ENCODE results near the gene CDKAL1.

CDKAL1 gene

DNA sequence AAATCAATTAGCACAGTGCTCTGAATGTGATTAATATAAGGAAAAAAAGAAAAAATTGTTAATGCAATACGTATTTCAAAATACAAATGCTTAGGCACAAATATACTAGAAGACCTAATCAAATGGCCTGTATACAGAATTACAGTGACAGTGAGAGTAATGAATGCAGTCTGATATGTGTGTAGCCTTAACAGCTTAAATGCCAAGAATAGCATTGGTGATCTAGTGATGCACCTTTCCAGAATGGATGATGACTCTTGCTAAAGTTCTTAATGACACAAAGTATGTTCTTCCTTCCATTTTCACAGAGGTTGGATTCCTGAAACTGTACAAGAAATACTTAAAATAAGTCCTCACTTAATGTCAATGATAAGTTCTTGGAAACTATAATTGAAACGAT lies 131.0 kb downstream of the CDKAL1 start:
- no peaks in the 10 kb centered on the region for H3K9me3 ChIP-seq (replicated peaks; ENCODE audit: low read length)
- no peak overlapping the region for H3K4me3 ChIP-seq (ENCODE audit: low read length)
- H3K9ac ChIP-seq (ENCODE audit: low read depth, low read length): no peak overlapping the region
- peaks cover 11% of the 10 kb centered on the region for H3K4me1 ChIP-seq (ENCODE audit: control insufficient read depth, insufficient read depth, low read length)
- no peak overlapping the region for H3K4me2 ChIP-seq (ENCODE audit: low read length)
- H3K36me3 ChIP-seq (ENCODE audit: insufficient read depth, low read length): no peaks in the 10 kb centered on the region
- no peaks in the 10 kb centered on the region for H3K27me3 ChIP-seq (ENCODE audit: control insufficient read depth, insufficient read depth, low read length)

DNA sequence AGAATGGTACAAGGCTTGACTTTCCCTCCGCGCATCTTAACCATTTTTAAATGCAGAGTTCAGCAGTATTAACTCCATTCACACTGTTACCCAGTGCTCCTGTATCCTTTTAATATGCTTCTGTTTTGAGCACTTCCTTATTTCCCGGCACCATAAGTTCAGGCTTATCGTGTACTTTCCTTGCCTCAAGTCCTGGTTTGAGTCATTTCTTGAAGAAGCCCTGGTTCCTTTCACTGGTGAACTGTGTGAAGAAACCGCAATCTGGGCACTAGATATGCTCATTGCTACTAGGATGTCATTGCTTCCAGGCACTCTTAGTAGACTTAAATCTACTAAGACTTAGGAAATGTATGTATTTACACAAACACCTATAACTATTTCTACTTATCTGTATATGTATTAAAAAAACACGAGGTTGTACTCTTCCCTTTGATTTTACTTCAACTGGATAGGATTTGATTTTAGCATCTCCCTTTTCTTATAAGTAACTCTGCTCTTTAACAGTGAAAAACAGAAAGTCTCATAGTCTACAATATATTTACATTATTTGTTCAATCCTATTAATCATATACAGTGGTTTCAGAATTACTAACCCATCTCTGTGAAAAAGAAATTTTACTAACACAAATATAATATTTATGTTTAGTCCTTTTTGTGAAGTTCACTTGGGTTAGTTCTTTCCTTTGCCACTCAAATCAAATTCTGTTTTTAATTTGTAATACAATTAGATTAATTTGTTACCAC lies 135.5 kb downstream of the CDKAL1 start:
- Histone ChIP-seq H3K4me3 (ENCODE audit: low read length) (no peak overlapping the region), H3K4me2 (ENCODE audit: low read length) (no peak overlapping the region), H3K4me1 (ENCODE audit: control insufficient read depth, insufficient read depth, low read length) (no peaks in the 10 kb centered on the region), H3K9ac (ENCODE audit: low read depth, low read length) (no peak overlapping the region), H3K27me3 (ENCODE audit: control insufficient read depth, insufficient read depth, low read length) (no peaks in the 10 kb centered on the region), H3K36me3 (ENCODE audit: insufficient read depth, low read length) (no peaks in the 10 kb centered on the region), H3K9me3 (replicated peaks; ENCODE audit: low read length) (no peaks in the 10 kb centered on the region)

DNA sequence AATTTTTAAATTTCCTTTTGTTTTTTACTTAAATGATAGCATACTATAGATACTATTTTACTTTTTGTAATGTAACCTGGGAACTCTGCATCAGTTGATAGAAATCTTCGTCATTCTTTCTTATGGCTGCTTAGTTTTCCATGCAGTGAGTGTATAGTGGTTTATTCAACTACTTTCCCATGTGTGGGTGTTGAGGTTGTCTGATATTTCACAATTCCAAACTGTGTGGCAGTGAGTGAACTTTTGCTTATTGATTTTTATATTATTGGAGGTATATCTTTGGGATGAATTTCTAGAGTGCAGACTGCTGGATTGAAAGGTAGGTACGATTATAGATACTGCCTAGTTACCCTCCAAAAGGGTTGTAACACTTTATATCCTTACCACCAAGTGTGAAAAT lies 136.5 kb downstream of the CDKAL1 start:
- Histone ChIP-seq H3K9me3 (replicated peaks; ENCODE audit: low read length) (no peaks in the 10 kb centered on the region), H3K9ac (ENCODE audit: low read depth, low read length) (no peak overlapping the region), H3K4me3 (ENCODE audit: low read length) (no peak overlapping the region), H3K4me1 (ENCODE audit: control insufficient read depth, insufficient read depth, low read length) (no peaks in the 10 kb centered on the region), H3K36me3 (ENCODE audit: insufficient read depth, low read length) (no peaks in the 10 kb centered on the region), H3K27me3 (ENCODE audit: control insufficient read depth, insufficient read depth, low read length) (no peaks in the 10 kb centered on the region), H3K4me2 (ENCODE audit: low read length) (no peak overlapping the region)

DNA sequence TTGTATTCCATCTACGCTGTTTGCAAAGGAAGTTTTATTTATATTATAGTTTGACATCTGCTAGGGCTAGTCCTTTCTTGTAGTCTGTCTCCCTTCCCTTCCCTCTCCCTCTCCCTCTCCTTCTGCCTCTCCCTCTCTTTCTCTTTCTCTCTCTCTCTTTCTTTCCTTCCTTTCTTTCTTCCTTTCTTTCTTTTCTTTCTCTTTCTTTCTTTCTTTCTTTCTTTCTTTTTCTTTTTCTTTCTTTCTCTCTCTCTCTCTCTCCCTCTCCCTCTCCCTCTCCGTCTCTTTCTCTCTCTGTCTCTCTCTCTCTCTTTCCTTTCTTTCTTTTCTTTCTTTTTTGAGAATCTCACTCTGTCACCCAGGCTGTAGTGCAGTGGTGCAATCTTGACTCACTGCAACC lies 137.8 kb downstream of the CDKAL1 start:
- no peak overlapping the region for H3K9ac ChIP-seq (ENCODE audit: low read depth, low read length)
- H3K4me1 ChIP-seq (ENCODE audit: control insufficient read depth, insufficient read depth, low read length): no peaks in the 10 kb centered on the region
- H3K4me2 ChIP-seq (ENCODE audit: low read length): no peak overlapping the region
- no peaks in the 10 kb centered on the region for H3K9me3 ChIP-seq (replicated peaks; ENCODE audit: low read length)
- H3K4me3 ChIP-seq (ENCODE audit: low read length): no peak overlapping the region
- H3K27me3 ChIP-seq (ENCODE audit: control insufficient read depth, insufficient read depth, low read length): no peaks in the 10 kb centered on the region
- H3K36me3 ChIP-seq (ENCODE audit: insufficient read depth, low read length): no peaks in the 10 kb centered on the region

DNA sequence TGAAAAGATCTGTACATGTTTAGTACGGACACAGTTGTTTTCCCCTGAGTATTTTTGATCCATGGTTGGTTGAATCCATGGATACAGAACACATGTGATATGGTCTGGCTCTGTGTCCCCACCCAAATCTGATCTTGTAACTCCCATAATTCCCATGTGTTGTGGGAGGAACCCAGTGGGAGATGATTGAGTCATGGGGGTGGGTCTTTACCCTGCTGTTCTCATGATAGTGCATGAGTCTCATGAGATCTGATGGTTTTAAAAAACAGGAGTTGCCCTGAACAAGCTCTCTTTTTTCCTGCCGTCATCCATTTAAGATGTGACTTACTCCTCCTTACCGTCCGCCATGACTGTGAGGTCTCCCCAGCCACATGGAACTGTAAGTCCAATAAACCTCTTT lies 139.2 kb downstream of the CDKAL1 start:
- Histone ChIP-seq H3K27me3 (ENCODE audit: control insufficient read depth, insufficient read depth, low read length) (no peaks in the 10 kb centered on the region), H3K4me2 (ENCODE audit: low read length) (no peak overlapping the region), H3K4me3 (ENCODE audit: low read length) (no peak overlapping the region), H3K9me3 (replicated peaks; ENCODE audit: low read length) (no peaks in the 10 kb centered on the region), H3K4me1 (ENCODE audit: control insufficient read depth, insufficient read depth, low read length) (no peaks in the 10 kb centered on the region), H3K9ac (ENCODE audit: low read depth, low read length) (no peak overlapping the region), H3K36me3 (ENCODE audit: insufficient read depth, low read length) (no peaks in the 10 kb centered on the region)

DNA sequence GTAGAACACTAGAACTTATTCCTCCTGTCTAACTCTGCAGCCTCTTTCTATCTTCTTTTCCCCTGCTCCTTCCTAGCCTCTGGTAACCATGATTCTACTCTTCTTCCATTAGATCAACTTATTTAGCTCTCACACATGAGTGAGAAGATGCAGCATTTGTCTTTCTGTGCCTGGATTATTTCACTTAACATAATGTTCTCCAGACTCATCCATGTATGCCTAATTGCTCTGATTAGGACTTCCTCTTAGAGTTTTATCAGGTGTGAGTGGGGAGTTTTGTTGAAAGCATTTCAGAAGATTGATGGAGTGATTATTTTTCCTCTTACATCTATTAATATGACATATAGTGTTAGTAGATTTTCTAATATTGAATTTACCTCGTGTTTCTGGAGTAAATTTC lies 140.4 kb downstream of the CDKAL1 start:
- Histone ChIP-seq H3K9ac (ENCODE audit: low read depth, low read length) (no peak overlapping the region), H3K4me2 (ENCODE audit: low read length) (no peak overlapping the region), H3K36me3 (ENCODE audit: insufficient read depth, low read length) (no peaks in the 10 kb centered on the region), H3K27me3 (ENCODE audit: control insufficient read depth, insufficient read depth, low read length) (no peaks in the 10 kb centered on the region), H3K9me3 (replicated peaks; ENCODE audit: low read length) (no peaks in the 10 kb centered on the region), H3K4me3 (ENCODE audit: low read length) (no peak overlapping the region), H3K4me1 (ENCODE audit: control insufficient read depth, insufficient read depth, low read length) (no peaks in the 10 kb centered on the region)

DNA sequence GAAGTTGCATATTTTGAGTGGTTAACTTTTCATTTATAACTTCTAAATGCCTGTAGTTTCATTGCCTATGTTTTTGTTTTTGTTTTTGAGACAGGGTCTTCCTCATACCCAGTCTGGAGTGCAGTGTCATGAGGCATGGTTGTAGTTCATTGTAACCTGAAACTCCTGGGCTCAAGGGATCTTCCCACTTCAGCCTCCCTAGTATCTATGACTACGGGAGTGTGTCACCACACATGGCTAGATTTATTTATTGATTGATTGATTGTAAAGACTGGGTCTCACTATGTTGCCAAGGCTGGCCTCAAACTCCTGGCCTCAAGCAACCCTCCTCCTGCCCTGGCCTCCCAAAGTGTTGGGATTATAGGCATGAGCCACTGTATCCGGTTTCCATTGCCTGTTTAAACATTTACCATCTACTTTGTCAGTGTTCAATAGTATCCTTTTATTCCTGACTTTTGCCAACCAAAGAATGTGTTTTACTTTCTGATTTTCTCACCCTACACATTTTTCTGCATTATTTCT lies 144.6 kb downstream of the CDKAL1 start:
- H3K36me3 ChIP-seq (ENCODE audit: insufficient read depth, low read length): no peaks in the 10 kb centered on the region
- no peaks in the 10 kb centered on the region for H3K27me3 ChIP-seq (ENCODE audit: control insufficient read depth, insufficient read depth, low read length)
- H3K4me3 ChIP-seq (ENCODE audit: low read length): no peak overlapping the region
- no peaks in the 10 kb centered on the region for H3K4me1 ChIP-seq (ENCODE audit: control insufficient read depth, insufficient read depth, low read length)
- no peaks in the 10 kb centered on the region for H3K9me3 ChIP-seq (replicated peaks; ENCODE audit: low read length)
- no peak overlapping the region for H3K9ac ChIP-seq (ENCODE audit: low read depth, low read length)
- H3K4me2 ChIP-seq (ENCODE audit: low read length): no peak overlapping the region

DNA sequence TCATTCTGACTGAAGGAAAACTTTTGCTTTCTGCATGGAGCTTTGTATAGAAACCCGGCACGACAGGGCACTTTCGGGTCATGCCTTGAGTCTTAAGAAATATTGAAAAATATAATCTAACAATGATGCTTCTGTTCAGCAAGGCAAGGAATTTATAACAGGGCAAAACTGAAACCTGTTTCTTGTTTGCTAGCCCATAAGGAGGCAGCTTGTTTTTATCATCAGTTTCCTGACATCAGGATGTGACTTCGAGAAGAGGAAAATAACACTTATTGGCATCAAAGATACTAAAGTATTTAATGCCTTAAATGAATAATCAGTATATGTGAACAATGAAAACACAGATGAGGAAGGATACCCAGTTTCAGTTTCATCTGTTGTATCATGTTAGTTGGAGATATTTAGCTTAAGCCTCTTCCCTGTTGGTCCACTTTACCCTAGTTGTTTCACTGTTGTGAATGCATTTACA lies 146.5 kb downstream of the CDKAL1 start:
- no peak overlapping the region for H3K4me2 ChIP-seq (ENCODE audit: low read length)
- no peaks in the 10 kb centered on the region for H3K27me3 ChIP-seq (ENCODE audit: control insufficient read depth, insufficient read depth, low read length)
- H3K4me3 ChIP-seq (ENCODE audit: low read length): no peak overlapping the region
- no peaks in the 10 kb centered on the region for H3K36me3 ChIP-seq (ENCODE audit: insufficient read depth, low read length)
- no peaks in the 10 kb centered on the region for H3K4me1 ChIP-seq (ENCODE audit: control insufficient read depth, insufficient read depth, low read length)
- no peaks in the 10 kb centered on the region for H3K9me3 ChIP-seq (replicated peaks; ENCODE audit: low read length)
- no peak overlapping the region for H3K9ac ChIP-seq (ENCODE audit: low read depth, low read length)

DNA sequence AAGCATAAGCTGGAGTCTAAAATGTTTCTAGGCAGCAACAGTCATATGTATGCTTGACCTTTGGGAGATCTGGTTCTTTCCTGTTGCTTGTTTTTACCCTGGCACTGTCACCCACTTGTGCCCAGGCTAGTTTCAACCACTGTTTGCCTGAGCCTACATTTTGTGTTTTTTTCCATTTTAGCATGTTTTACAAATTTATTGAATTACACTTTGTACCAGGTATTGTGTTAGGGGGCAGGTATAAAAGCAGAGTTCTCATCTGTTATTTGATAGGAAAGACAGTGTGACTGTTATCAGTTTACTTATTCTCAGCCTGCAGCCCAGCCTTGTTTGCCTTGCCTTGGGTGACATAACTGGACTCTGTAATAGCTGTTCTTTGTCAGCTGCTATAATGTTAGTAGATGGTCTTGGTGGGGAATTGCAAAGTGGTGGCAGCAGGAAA lies 147.0 kb downstream of the CDKAL1 start:
- no peak overlapping the region for H3K4me2 ChIP-seq (ENCODE audit: low read length)
- no peaks in the 10 kb centered on the region for H3K27me3 ChIP-seq (ENCODE audit: control insufficient read depth, insufficient read depth, low read length)
- H3K9me3 ChIP-seq (replicated peaks; ENCODE audit: low read length): no peaks in the 10 kb centered on the region
- H3K4me3 ChIP-seq (ENCODE audit: low read length): no peak overlapping the region
- H3K9ac ChIP-seq (ENCODE audit: low read depth, low read length): no peak overlapping the region
- H3K36me3 ChIP-seq (ENCODE audit: insufficient read depth, low read length): no peaks in the 10 kb centered on the region
- H3K4me1 ChIP-seq (ENCODE audit: control insufficient read depth, insufficient read depth, low read length): no peaks in the 10 kb centered on the region

DNA sequence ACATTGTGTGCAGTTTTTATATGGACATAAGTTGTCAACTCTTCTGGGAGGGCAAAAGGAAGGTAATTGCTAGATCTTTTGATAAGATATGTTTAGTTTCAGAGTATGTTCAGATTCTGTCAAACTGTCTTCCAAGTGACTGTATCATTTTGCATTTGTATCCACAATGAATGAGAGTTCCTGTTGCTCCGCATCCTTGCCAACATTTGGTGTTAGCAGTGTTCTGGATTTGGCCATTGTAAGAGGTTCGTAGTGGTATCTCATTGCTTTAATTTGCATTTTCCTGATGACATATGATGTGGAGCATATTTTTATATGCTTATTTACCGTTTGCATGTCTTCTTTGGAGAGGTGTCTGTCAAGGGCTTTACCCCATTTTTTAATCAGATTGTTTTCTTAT lies 150.2 kb downstream of the CDKAL1 start:
- Histone ChIP-seq H3K36me3 (ENCODE audit: insufficient read depth, low read length) (no peaks in the 10 kb centered on the region), H3K9ac (ENCODE audit: low read depth, low read length) (no peak overlapping the region), H3K4me2 (ENCODE audit: low read length) (no peak overlapping the region), H3K4me3 (ENCODE audit: low read length) (no peak overlapping the region), H3K27me3 (ENCODE audit: control insufficient read depth, insufficient read depth, low read length) (no peaks in the 10 kb centered on the region), H3K4me1 (ENCODE audit: control insufficient read depth, insufficient read depth, low read length) (no peaks in the 10 kb centered on the region), H3K9me3 (replicated peaks; ENCODE audit: low read length) (no peaks in the 10 kb centered on the region)

DNA sequence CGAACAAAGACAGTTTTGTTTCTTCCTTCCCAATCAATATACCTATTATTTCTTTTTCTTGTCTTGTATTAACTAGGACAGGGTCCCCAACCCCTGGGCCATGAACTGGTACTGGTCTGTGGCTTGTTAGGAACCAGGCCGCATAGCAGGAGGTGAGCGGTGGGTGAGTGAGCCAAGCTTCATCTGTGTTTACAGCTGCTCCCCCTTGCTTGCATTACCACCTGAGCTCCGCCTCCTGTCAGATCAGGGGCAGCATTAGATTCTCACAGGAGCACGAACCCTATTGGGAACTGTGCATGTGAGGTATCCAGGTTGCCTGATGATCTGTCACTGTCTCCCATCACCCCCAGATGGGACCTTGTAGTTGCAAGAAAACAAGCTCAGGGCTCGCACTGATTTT lies 151.9 kb downstream of the CDKAL1 start:
- Histone ChIP-seq H3K9me3 (replicated peaks; ENCODE audit: low read length) (no peaks in the 10 kb centered on the region), H3K36me3 (ENCODE audit: insufficient read depth, low read length) (no peaks in the 10 kb centered on the region), H3K4me2 (ENCODE audit: low read length) (no peak overlapping the region), H3K4me3 (ENCODE audit: low read length) (no peak overlapping the region), H3K4me1 (ENCODE audit: control insufficient read depth, insufficient read depth, low read length) (no peaks in the 10 kb centered on the region), H3K9ac (ENCODE audit: low read depth, low read length) (no peak overlapping the region), H3K27me3 (ENCODE audit: control insufficient read depth, insufficient read depth, low read length) (no peaks in the 10 kb centered on the region)

DNA sequence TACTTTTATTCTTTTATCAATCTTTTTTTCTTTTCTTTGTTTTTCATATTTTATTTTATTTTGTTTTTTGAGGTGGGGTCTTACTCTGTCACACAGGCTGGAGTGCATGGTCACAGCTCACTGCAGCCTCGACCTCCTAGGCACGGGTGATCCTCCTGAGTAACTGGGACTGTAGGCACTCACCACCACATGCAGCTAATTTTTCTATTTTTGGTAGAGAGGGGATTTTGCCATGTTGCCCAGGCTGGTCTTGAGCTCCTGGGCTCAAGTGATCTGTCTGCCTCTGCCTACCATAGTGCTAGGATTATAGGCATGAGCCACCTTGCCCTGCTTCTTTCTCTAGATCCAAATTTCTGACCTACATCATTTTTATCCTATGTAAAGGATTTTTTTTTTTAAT lies 153.2 kb downstream of the CDKAL1 start:
- H3K9me3 ChIP-seq (replicated peaks; ENCODE audit: low read length): no peaks in the 10 kb centered on the region
- no peaks in the 10 kb centered on the region for H3K36me3 ChIP-seq (ENCODE audit: insufficient read depth, low read length)
- H3K27me3 ChIP-seq (ENCODE audit: control insufficient read depth, insufficient read depth, low read length): no peaks in the 10 kb centered on the region
- no peak overlapping the region for H3K4me3 ChIP-seq (ENCODE audit: low read length)
- no peaks in the 10 kb centered on the region for H3K4me1 ChIP-seq (ENCODE audit: control insufficient read depth, insufficient read depth, low read length)
- H3K4me2 ChIP-seq (ENCODE audit: low read length): no peak overlapping the region
- H3K9ac ChIP-seq (ENCODE audit: low read depth, low read length): no peak overlapping the region
